ENCODE results near the gene LSM12.

DNA sequence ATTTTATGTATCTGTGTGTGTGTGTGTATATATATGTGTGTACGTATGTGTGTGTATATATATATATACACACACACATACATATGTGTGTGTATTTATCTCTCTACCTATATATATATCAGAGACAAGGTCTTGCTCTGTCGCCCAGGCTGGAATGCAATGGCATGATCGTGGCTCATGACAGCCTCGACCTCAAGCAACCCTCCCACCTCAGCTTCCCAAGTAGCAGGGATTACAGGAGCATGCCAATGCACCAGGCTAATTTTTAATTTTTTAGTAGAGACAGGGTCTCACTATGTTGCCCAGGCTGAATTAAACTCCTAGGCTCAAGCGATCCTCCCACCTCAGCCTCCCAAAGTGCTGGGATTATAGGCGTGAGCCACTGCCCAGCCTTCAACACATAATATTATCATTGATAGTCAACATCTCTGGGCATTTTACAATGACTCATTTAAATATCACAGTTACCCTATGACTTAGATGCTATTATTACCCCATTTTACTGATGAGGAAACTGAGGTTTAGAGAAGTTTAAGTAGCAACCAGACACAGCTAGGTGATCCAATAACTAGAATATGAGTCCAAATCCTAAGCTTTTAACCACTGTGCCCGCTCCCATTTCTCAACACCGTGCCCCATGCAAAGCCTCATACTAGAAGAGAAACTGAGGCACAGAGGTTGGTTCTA lies 28.4 kb upstream of the LSM12 start:
- TF ChIP-seq, protein P1, sequence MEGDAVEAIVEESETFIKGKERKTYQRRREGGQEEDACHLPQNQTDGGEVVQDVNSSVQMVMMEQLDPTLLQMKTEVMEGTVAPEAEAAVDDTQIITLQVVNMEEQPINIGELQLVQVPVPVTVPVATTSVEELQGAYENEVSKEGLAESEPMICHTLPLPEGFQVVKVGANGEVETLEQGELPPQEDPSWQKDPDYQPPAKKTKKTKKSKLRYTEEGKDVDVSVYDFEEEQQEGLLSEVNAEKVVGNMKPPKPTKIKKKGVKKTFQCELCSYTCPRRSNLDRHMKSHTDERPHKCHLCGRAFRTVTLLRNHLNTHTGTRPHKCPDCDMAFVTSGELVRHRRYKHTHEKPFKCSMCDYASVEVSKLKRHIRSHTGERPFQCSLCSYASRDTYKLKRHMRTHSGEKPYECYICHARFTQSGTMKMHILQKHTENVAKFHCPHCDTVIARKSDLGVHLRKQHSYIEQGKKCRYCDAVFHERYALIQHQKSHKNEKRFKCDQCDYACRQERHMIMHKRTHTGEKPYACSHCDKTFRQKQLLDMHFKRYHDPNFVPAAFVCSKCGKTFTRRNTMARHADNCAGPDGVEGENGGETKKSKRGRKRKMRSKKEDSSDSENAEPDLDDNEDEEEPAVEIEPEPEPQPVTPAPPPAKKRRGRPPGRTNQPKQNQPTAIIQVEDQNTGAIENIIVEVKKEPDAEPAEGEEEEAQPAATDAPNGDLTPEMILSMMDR (IDR thresholded peaks at IDR 0.05) = no peak
- TF ChIP-seq EZH2 (IDR thresholded peaks at IDR 0.05) = no peak
- no peak for TF ChIP-seq EZH2phosphoT487 (IDR thresholded peaks at IDR 0.05)

All from neural progenitor cell (in vitro differentiated cells).